Measurements from ENCODE around the gene CCNC. TPM values are rescaled to one million over a fixed set of nuclear protein-coding genes. Genes with fewer than 3 reads are reported as not detected.

The CCNC gene
- total RNA-seq, 1 experiment from 2014 or later: 93.1 TPM

GRCh38 chr6:99530627-99531026 lies 37.8 kb downstream of the CCNC start:
- CTCF ChIA-PET: interaction anchor here (0.6 to 1.3 kb wide), 2 partner anchors 10 to 184 kb away, joined by 3 to 4 read pairs; no protein-coding TSS in a partner anchor
- Mint-ChIP-seq H3K36me3 (peaks cover 41% of the 10 kb centered on the region), H3K27me3 (ENCODE audit: low read depth) (no peaks in the 10 kb centered on the region), H3K4me1 (peaks cover 3% of the 10 kb centered on the region; the same call in 1 of the 2 replicates), H3K9me3 (no peaks in the 10 kb centered on the region), H3K4me3 (no peak overlapping the region), H3K27ac (peak overlapping the region; percentile 65; the same call in 1 of the 2 replicates)
- DNase-seq (ENCODE audit: low spot score) (no peak), ATAC-seq (no peak)
- POLR2A ChIA-PET: interaction anchor here (1.7 kb wide), 1 partner anchor 38 kb away, joined by 5 read pairs; the partner anchor contains the start of gene CCNC
- TF ChIP-seq PRRX2 (CRISPR knock-in tag; IDR thresholded peaks at IDR 0.05) (no peak), ZNF512 (CRISPR knock-in tag; IDR thresholded peaks at IDR 0.05; ENCODE audit: borderline replicate concordance) (no peak), KAT7 (CRISPR knock-in tag; IDR thresholded peaks at IDR 0.05; ENCODE audit: borderline replicate concordance) (no peak), ZNF281 (CRISPR knock-in tag; IDR thresholded peaks at IDR 0.05) (no peak), ARID4B (CRISPR knock-in tag; IDR thresholded peaks at IDR 0.05; ENCODE audit: borderline replicate concordance) (no peak), ZNF121 (CRISPR knock-in tag; IDR thresholded peaks at IDR 0.05) (no peak), PREB (CRISPR knock-in tag; IDR thresholded peaks at IDR 0.05; ENCODE audit: borderline replicate concordance) (no peak), ATF1 (CRISPR knock-in tag; IDR thresholded peaks at IDR 0.05) (no peak), NR3C1 (CRISPR knock-in tag; conservative IDR thresholded peaks at IDR 0.05; ENCODE audit: low read depth) (no peak), ATF2 (CRISPR knock-in tag; IDR thresholded peaks at IDR 0.05; ENCODE audit: borderline replicate concordance, low read depth) (no peak), OVOL2 (CRISPR knock-in tag; IDR thresholded peaks at IDR 0.05; ENCODE audit: borderline replicate concordance) (no peak)

GRCh38 chr6:99522531-99522930 lies 45.9 kb downstream of the CCNC start:
- Mint-ChIP-seq H3K4me3 (peak overlapping the region; percentile 100), H3K9me3 (0 out of 2 replicates have a peak, but pooled peaks cover 4% of the 10 kb centered on the region), H3K27ac (no peak overlapping the region), H3K36me3 (peaks cover 6% of the 10 kb centered on the region; the same call in 1 of the 2 replicates), H3K27me3 (ENCODE audit: low read depth) (no peaks in the 10 kb centered on the region), H3K4me1 (0 out of 2 replicates have a peak, but pooled peaks cover 2% of the 10 kb centered on the region)
- ChIA-PET POLR2A (interaction anchor here (2.1 kb wide), 1 partner anchor 46 kb away, joined by 15 read pairs; the partner anchor contains the start of gene CCNC), CTCF (interaction anchor here (1.1 to 1.5 kb wide), 3 partner anchors 46 to 83 kb away, joined by 3 to 7 read pairs (median 3); partner anchors contain the start of gene CCNC)
- no peak for DNase-seq (ENCODE audit: low spot score)
- no peak for ATAC-seq
- no peak for TF ChIP-seq MLX (CRISPR knock-in tag; IDR thresholded peaks at IDR 0.05)
- TF ChIP-seq SMAD4 (CRISPR knock-in tag; IDR thresholded peaks at IDR 0.05): no peak
- TF ChIP-seq ESRRA (CRISPR knock-in tag; IDR thresholded peaks at IDR 0.05; ENCODE audit: borderline replicate concordance): no peak
- TF ChIP-seq OVOL2 (CRISPR knock-in tag; IDR thresholded peaks at IDR 0.05; ENCODE audit: borderline replicate concordance): no peak
- no peak for TF ChIP-seq CTCF (IDR thresholded peaks at IDR 0.05)
- TF ChIP-seq SP1 (CRISPR knock-in tag; conservative IDR thresholded peaks at IDR 0.05): no peak
- no peak for TF ChIP-seq USF1 (CRISPR knock-in tag; IDR thresholded peaks at IDR 0.05)
- TF ChIP-seq ZNF263 (CRISPR knock-in tag; IDR thresholded peaks at IDR 0.05; ENCODE audit: low read depth): no peak
- no peak for TF ChIP-seq ZNF219 (CRISPR knock-in tag; IDR thresholded peaks at IDR 0.05; ENCODE audit: borderline replicate concordance)
